Keratinocyte (primary cell): Measurements from ENCODE around the gene PRKAR2B. TPM values are rescaled to one million over a fixed set of nuclear protein-coding genes. Genes with fewer than 3 reads are reported as not detected.
"Not testable (repeated sequence)": the region's sequence is repeated elsewhere in the genome, so short reads cannot be mapped to it uniquely, and the experiment has no call there.

Experiments used
- DNase-seq: peaks from one replicate; pipeline ENCODE4 v3.0.0-alpha.2; 2011; ENCODE audit warnings: low read depth, missing footprints, low spot score
- FAIRE-seq: peaks from 2 replicates; lab custom pipeline; 2011; peaks lifted over from hg19 to GRCh38; lab: Jason Lieb, UNC
- H2AFZ ChIP-seq: 2 replicates; pipeline ENCODE4 v1.6.0; 2012; ENCODE audit warnings: low read length, control low read depth, inconsistent platforms; ENCODE audit not compliant: control insufficient read depth
- H3K27ac ChIP-seq: 2 replicates; pipeline ENCODE4 v1.5.1; 2011; ENCODE audit warnings: low read length; ENCODE audit not compliant: control insufficient read depth, insufficient read depth
- H3K27me3 ChIP-seq: 3 replicates; pipeline ENCODE4 v1.6.0; 2011; ENCODE audit warnings: low read length; ENCODE audit not compliant: control insufficient read depth, insufficient read depth; ENCODE audit errors: extremely low read depth
- H3K36me3 ChIP-seq, 2 experiments: 2 replicates in 1 of 2; 3 replicates in 1 of 2; pipeline ENCODE4 v1.5.1; 2011; ENCODE audit warnings: low read length in 2 of 2, mild to moderate bottlenecking in 1 of 2; ENCODE audit not compliant: control insufficient read depth in 2 of 2, insufficient read depth in 2 of 2; ENCODE audit errors: extremely low read depth in 1 of 2
- H3K4me1 ChIP-seq: 3 replicates; pipeline ENCODE4 v1.5.1; 2011; ENCODE audit warnings: low read length; ENCODE audit not compliant: control insufficient read depth, insufficient read depth; ENCODE audit errors: extremely low read depth
- H3K4me2 ChIP-seq: 3 replicates; pipeline ENCODE4 v1.6.0; 2011; ENCODE audit warnings: low read depth, low read length; ENCODE audit not compliant: control insufficient read depth, insufficient read depth; ENCODE audit errors: extremely low read depth
- H3K4me3 ChIP-seq, 3 experiments: fragments of 200-600 bp in 1 of 3; sonication (generic) in 1 of 3; 2 replicates in 2 of 3; 3 replicates in 1 of 3; pipeline ENCODE4 v1.5.1; 2011 to 2016; ENCODE audit warnings: low read length in 3 of 3, mild to moderate bottlenecking in 3 of 3, control low read depth in 2 of 3, inconsistent platforms in 1 of 3, low read depth in 1 of 3, mixed read lengths in 1 of 3, mixed run types in 1 of 3, moderate library complexity in 1 of 3; ENCODE audit not compliant: control insufficient read depth in 2 of 3, insufficient read depth in 2 of 3; ENCODE audit errors: extremely low read depth in 1 of 3
- H3K79me2 ChIP-seq: 2 replicates; pipeline ENCODE4 v1.6.0; 2012; ENCODE audit warnings: low read length; ENCODE audit not compliant: control insufficient read depth, insufficient read depth
- H3K9ac ChIP-seq: 3 replicates; pipeline ENCODE4 v1.6.0; 2011; ENCODE audit warnings: low read length; ENCODE audit not compliant: control insufficient read depth, insufficient read depth; ENCODE audit errors: extremely low read depth
- H3K9me1 ChIP-seq: 3 replicates; pipeline ENCODE4 v1.6.0; 2011; ENCODE audit warnings: low read length; ENCODE audit not compliant: control insufficient read depth, insufficient read depth; ENCODE audit errors: extremely low read depth
- H3K9me3 ChIP-seq: 2 replicates; pipeline ENCODE4 v1.5.1; 2012; ENCODE audit warnings: low read depth, low read length; ENCODE audit not compliant: control insufficient read depth
- H4K20me1 ChIP-seq: 3 replicates; pipeline ENCODE4 v1.6.0; 2011; ENCODE audit warnings: low read length; ENCODE audit not compliant: control insufficient read depth, insufficient read depth; ENCODE audit errors: extremely low read depth
- EZH2 ChIP-seq: IDR thresholded peaks from one replicate; pipeline ENCODE4 v1.6.1; 2012; ENCODE audit warnings: inconsistent platforms, mild to moderate bottlenecking, low read length, moderate library complexity
- dilution Hi-C: fragments of 300-500 bp; cut with MboI; formaldehyde crosslinking; loops from one replicate; pipeline ENCODE4 v1.7.0; 2020; ENCODE audit warnings: low sequenced_read_pairs; ENCODE audit not compliant: extremely low pct_ligation_motif_present
- polyA plus RNA-seq, 5 experiments: library from polyadenylated mRNA; depleted of rRNA in 3 of 5; stranded (reverse) in 3 of 5; stranded (forward) in 1 of 5; unstranded in 1 of 5; fragments of >200 nt; gene quantifications; 1 replicate in 1 of 5; 2 replicates in 3 of 5; 3 replicates in 1 of 5; pipeline versions ENCODE4 v1.2.1 to v1.2.3, GENCODE V29; 2011 to 2012; ENCODE audit warnings: missing spikeins in 2 of 5, low read depth in 1 of 5, low replicate concordance in 1 of 5
- TF ChIP-seq, protein P1 (sequence below), 3 experiments: IDR thresholded peaks in 1 of 3; conservative IDR thresholded peaks in 1 of 3; optimal IDR thresholded peaks in 1 of 3; 2 replicates in 2 of 3; 3 replicates in 1 of 3; pipeline versions ENCODE3 to v1.5.1; 2011; ENCODE audit warnings: low read length in 3 of 3, mild to moderate bottlenecking in 3 of 3, moderate library complexity in 2 of 3, control low read depth in 1 of 3, inconsistent platforms in 1 of 3; ENCODE audit not compliant: insufficient read depth in 2 of 3; ENCODE audit errors: extremely low read depth in 1 of 3

Gene PRKAR2B
- polyA plus RNA-seq, 1 donor (not counting 4 experiments of a cell fraction or from before 2014, with no cell fraction given) = 0.01 TPM

DNA sequence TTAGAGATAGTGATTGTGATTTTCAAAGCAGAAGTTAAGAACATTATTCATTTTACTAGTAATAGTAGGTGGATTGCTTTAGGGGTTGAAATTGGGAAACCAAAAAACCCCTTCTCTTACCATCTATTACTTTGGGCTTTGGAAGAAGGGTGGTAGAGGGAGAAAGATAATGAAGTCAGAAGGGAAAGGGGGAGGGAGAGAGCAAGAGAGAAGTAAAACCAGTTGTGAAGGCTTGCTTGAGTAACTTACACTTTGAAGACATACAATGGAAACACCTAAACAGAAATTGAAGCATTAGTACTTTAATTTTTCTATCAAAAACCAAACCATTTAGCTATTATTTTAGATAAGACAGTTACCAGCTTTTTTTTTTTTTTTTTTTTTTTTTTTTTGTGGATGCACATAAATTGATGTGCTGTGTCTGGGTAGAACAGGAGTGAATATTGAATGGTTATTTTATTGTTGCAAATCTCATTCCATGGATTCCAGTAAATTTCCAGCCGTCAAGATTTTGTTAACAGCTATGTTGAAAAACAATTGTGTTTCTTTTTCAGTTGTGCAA is 5.5 kb downstream of the PRKAR2B start:
- TF ChIP-seq EZH2 = no peak
- TF ChIP-seq, protein P1, sequence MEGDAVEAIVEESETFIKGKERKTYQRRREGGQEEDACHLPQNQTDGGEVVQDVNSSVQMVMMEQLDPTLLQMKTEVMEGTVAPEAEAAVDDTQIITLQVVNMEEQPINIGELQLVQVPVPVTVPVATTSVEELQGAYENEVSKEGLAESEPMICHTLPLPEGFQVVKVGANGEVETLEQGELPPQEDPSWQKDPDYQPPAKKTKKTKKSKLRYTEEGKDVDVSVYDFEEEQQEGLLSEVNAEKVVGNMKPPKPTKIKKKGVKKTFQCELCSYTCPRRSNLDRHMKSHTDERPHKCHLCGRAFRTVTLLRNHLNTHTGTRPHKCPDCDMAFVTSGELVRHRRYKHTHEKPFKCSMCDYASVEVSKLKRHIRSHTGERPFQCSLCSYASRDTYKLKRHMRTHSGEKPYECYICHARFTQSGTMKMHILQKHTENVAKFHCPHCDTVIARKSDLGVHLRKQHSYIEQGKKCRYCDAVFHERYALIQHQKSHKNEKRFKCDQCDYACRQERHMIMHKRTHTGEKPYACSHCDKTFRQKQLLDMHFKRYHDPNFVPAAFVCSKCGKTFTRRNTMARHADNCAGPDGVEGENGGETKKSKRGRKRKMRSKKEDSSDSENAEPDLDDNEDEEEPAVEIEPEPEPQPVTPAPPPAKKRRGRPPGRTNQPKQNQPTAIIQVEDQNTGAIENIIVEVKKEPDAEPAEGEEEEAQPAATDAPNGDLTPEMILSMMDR (optimal IDR thresholded peaks at IDR 0.05 in 1 of 3, IDR thresholded peaks at IDR 0.05 in 1 of 3, conservative IDR thresholded peaks at IDR 0.05 in 1 of 3; ENCODE audit: extremely low read depth in 1 of 3, insufficient read depth in 2 of 3, low read length in 3 of 3) = no peak
- H4K20me1 ChIP-seq = no peaks in the 10 kb centered on the region
- H3K27ac ChIP-seq = no peak overlapping the region
- H3K9ac ChIP-seq = no peak overlapping the region
- dilution Hi-C loops = no loop called here
- H3K4me2 ChIP-seq = no peak overlapping the region
- no peak overlapping the region for H3K4me3 ChIP-seq
- H3K79me2 ChIP-seq = no peaks in the 10 kb centered on the region
- no peaks in the 10 kb centered on the region for H3K9me1 ChIP-seq
- no peaks in the 10 kb centered on the region for H3K9me3 ChIP-seq
- DNase-seq = no peak
- no peak overlapping the region for H2AFZ ChIP-seq
- no peaks in the 10 kb centered on the region for H3K36me3 ChIP-seq
- FAIRE-seq = no peak
- peaks cover 21% of the 10 kb centered on the region for H3K27me3 ChIP-seq
- H3K4me1 ChIP-seq = peaks cover 3% of the 10 kb centered on the region

DNA sequence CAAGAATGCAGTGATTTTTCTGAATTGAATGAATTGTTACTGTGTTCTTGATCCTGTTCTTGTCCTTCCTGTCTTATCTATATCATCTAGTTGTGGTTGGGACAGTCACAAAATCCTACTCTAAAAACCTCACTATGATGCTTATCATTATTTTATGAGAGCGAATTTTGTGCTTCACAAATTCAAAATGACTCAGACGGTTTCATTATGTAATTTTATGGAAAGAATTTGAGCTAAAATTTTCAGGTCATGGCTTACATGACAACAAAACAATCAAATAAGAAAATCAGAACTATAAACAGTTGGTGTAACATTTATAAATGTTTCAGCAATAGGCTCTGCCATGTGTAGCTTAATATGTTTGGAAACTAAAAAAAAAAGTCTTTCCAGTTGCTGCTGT is 6.9 kb downstream of the PRKAR2B start:
- TF ChIP-seq, protein P1 (optimal IDR thresholded peaks at IDR 0.05 in 1 of 3, IDR thresholded peaks at IDR 0.05 in 1 of 3, conservative IDR thresholded peaks at IDR 0.05 in 1 of 3; ENCODE audit: extremely low read depth in 1 of 3, insufficient read depth in 2 of 3, low read length in 3 of 3) = no peak
- TF ChIP-seq EZH2 = no peak
- Histone ChIP-seq H3K36me3 (no peaks in the 10 kb centered on the region), H2AFZ (no peak overlapping the region), H3K4me1 (no peaks in the 10 kb centered on the region), H3K79me2 (no peaks in the 10 kb centered on the region), H3K4me3 (no peak overlapping the region), H3K9me3 (no peaks in the 10 kb centered on the region), H3K27me3 (peaks cover 9% of the 10 kb centered on the region), H4K20me1 (no peaks in the 10 kb centered on the region), H3K9ac (no peak overlapping the region), H3K9me1 (no peaks in the 10 kb centered on the region), H3K4me2 (no peak overlapping the region), H3K27ac (no peak overlapping the region)
- no peak for DNase-seq
- FAIRE-seq = no peak
- dilution Hi-C loops = no loop called here

DNA sequence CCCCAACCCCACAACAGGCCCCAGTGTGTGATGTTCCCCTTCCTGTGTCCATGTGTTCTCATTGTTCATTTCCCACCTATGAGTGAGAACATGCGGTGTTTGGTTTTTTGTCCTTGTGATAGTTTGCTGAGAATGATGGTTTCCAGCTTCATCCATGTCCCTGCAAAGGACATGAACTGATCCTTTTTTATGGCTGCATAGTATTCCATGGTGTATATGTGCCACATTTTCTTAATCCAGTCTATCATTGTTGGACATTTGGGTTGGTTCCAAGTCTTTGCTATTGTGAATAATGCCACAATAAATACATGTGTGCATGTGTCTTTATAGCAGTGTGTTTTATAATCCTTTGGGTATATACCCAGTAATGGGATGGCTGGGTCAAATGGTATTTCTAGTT is 10.5 kb downstream of the PRKAR2B start:
- H3K36me3 ChIP-seq, H3K4me1 ChIP-seq, H3K9me1 ChIP-seq, FAIRE-seq, H3K79me2 ChIP-seq, H3K27ac ChIP-seq, dilution Hi-C loops, H3K27me3 ChIP-seq, H4K20me1 ChIP-seq, H3K9me3 ChIP-seq, H3K4me3 ChIP-seq, H3K9ac ChIP-seq, DNase-seq, H3K4me2 ChIP-seq, H2AFZ ChIP-seq: not testable (repeated sequence)

DNA sequence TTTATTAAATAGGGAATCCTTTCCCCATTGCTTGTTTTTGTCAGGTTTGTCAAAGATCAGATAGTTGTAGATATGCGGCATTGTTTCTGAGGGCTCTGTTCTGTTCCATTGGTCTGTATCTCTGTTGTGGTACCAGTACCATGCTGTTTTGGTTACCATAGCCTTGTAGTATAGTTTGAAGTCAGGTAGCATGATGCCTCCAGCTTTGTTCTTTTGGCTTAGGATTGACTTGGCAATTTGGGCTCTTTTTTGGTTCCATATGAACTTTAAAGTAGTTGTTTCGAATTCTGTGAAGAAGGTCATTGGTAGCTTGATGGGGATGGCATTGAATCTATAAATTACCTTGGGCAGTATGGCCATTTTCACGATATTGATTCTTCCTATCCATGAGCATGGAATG is 11.6 kb downstream of the PRKAR2B start:
- H3K4me2 ChIP-seq, FAIRE-seq, H3K9ac ChIP-seq: not testable (repeated sequence)

More for the DNA sequence above, 11.6 kb downstream of the PRKAR2B start:
- H4K20me1 ChIP-seq, H3K79me2 ChIP-seq, H3K4me3 ChIP-seq, H3K9me1 ChIP-seq, DNase-seq, H3K27me3 ChIP-seq, H2AFZ ChIP-seq, dilution Hi-C loops, H3K27ac ChIP-seq, H3K9me3 ChIP-seq, H3K4me1 ChIP-seq, H3K36me3 ChIP-seq: not testable (repeated sequence)
